Lung (tissue), 12 donors: Measurements from ENCODE around the gene DNAH10. TPM values are rescaled to one million over a fixed set of nuclear protein-coding genes. Genes with fewer than 3 reads are reported as not detected.

Experiments used
- ATAC-seq: fragments of 200-7000 bp; cut with Tn5 transposase; one replicate; pipeline ENCODE4 v1.9.1; 2020; ENCODE audit warnings: moderate number of reproducible peaks; ENCODE audit not compliant: insufficient read depth, low FRiP score
- DNase-seq, 3 donors: peaks; one replicate each; pipeline ENCODE4 v3.0.0-alpha.2; 2013 to 2017
- H3K27ac ChIP-seq, 2 donors: one replicate each; pipeline ENCODE4 v1.5.1; 2013; ENCODE audit warnings: mild to moderate bottlenecking in 2 of 2, moderate library complexity in 2 of 2, control low read depth in 1 of 2, inconsistent platforms in 1 of 2, low read depth in 1 of 2, low read length in 1 of 2
- H3K27me3 ChIP-seq, 3 donors: one replicate each; pipeline ENCODE4 v1.5.1; 2013; ENCODE audit warnings: low read length in 2 of 3; ENCODE audit not compliant: control insufficient read depth in 3 of 3, insufficient read depth in 3 of 3
- H3K36me3 ChIP-seq, 4 donors: one replicate each; pipeline ENCODE4 v1.5.1; 2013; ENCODE audit warnings: low read length in 4 of 4, mild to moderate bottlenecking in 1 of 4, moderate library complexity in 1 of 4; ENCODE audit not compliant: control insufficient read depth in 4 of 4, insufficient read depth in 4 of 4
- H3K4me1 ChIP-seq, 5 donors: one replicate each; pipeline ENCODE4 v1.5.1; 2013; ENCODE audit warnings: low read length in 5 of 5, mild to moderate bottlenecking in 2 of 5, moderate library complexity in 1 of 5; ENCODE audit not compliant: control insufficient read depth in 5 of 5, insufficient read depth in 5 of 5
- H3K4me3 ChIP-seq: one replicate; pipeline ENCODE4 v1.5.1; 2013; ENCODE audit warnings: mild to moderate bottlenecking, control low read depth, moderate library complexity
- H3K9ac ChIP-seq, 2 donors: one replicate each; pipeline ENCODE4 v1.5.1; 2013; ENCODE audit warnings: low read length in 2 of 2, control low read depth in 1 of 2; ENCODE audit not compliant: insufficient read depth in 1 of 2
- H3K9me3 ChIP-seq, 4 donors: one replicate each; pipeline ENCODE4 v1.5.1; 2013; ENCODE audit warnings: low read length in 3 of 4, mild to moderate bottlenecking in 1 of 4, moderate library complexity in 1 of 4; ENCODE audit not compliant: control insufficient read depth in 4 of 4, insufficient read depth in 3 of 4
- WGBS, 2 donors: extraction: QIAGEN DNeasy Blood & Tissue Kit; methylation state at CpG; one replicate each; pipeline ENCODE4 v1.1.7; 2013; 5-methylcytosine and 5-hydroxymethylcytosine counted together
- polyA plus RNA-seq, 2 donors: library from polyadenylated mRNA; stranded (reverse); fragments of 200-250 nt; gene quantifications; one replicate each; pipeline ENCODE4 v1.2.1, GENCODE V29; 2013
- total RNA-seq, 2 donors: library from RNA; depleted of rRNA in 1 of 2; stranded (reverse); fragments of >200 nt in 1 of 2; gene quantifications; one replicate each; pipeline ENCODE4 v1.2.1, GENCODE V29; 2014 to 2021
- TF ChIP-seq, protein P1 (sequence below): IDR thresholded peaks from 2 replicates; pipeline ENCODE4 v1.5.1; 2012; ENCODE audit warnings: mild to moderate bottlenecking; ENCODE audit errors: control extremely low read depth, extremely low read depth
- donor health status: control.
- donor health status: control.
- donor health status: Bipolar disorder and iron deficiency.
- donor health status: healthy.
- donor health status: DM: yes; HTN: yes; CAD: no.

Gene DNAH10
- total and polyA plus RNA-seq, 4 donors: 2.0 to 21.7 (median 9.1) TPM

DNA sequence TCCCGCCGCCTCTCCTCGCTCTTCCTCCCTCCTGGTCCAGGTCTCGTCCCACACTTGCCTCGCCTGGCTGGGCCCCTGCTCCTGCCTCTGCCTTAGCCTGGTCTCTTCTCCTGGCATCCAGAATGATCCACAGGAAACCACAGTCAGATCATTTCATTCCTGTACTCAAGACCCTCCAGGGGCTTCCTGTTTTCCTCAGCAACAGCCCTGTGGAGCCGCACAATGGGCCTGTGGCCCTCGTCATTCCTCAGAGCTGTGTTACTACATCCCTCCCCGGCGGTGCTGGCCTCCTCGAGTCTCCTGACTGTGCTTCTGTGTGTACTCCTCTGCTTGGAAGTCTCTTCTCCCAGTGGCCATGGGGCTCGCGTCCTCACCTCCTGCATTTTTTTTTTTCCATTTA is 29.9 kb upstream of the DNAH10 start:
- ATAC-seq: no peak
- TF ChIP-seq, protein P1, sequence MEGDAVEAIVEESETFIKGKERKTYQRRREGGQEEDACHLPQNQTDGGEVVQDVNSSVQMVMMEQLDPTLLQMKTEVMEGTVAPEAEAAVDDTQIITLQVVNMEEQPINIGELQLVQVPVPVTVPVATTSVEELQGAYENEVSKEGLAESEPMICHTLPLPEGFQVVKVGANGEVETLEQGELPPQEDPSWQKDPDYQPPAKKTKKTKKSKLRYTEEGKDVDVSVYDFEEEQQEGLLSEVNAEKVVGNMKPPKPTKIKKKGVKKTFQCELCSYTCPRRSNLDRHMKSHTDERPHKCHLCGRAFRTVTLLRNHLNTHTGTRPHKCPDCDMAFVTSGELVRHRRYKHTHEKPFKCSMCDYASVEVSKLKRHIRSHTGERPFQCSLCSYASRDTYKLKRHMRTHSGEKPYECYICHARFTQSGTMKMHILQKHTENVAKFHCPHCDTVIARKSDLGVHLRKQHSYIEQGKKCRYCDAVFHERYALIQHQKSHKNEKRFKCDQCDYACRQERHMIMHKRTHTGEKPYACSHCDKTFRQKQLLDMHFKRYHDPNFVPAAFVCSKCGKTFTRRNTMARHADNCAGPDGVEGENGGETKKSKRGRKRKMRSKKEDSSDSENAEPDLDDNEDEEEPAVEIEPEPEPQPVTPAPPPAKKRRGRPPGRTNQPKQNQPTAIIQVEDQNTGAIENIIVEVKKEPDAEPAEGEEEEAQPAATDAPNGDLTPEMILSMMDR: no peak
- H3K4me1 ChIP-seq: no peaks in the 10 kb centered on the region
- peaks cover 21 to 41% (median 26%) of the 10 kb centered on the region in 4 donors for H3K36me3 ChIP-seq
- WGBS, 2 donors: 88 to 91% methylated on average over 12 of the region's 12 CpGs
- DNase-seq: no peak
- no peaks in the 10 kb centered on the region for H3K27me3 ChIP-seq
- no peak overlapping the region for H3K4me3 ChIP-seq
- H3K9me3 ChIP-seq: no peaks in the 10 kb centered on the region
- no peak overlapping the region for H3K9ac ChIP-seq
- no peak overlapping the region for H3K27ac ChIP-seq

DNA sequence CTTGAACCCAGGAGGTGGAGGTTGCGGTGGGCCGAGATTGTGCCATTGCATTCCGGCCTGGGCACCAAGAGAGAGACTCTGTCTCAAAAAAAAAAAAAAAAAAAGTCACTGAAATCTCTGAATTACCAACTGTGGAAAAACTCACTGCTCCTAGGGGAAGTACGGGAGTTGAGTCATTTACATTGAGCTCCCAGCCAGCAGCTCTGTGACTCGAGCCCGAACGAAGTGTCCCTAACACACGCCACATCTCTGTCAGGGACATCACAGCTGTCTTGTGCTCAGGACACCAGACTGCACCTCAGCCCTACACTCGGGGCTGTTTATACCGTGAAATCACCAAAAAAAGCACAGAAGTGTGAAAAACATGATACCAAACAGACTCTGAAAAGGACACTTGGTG is 28.9 kb upstream of the DNAH10 start:
- H3K4me1 ChIP-seq: no peaks in the 10 kb centered on the region
- DNase-seq (no peak), ATAC-seq (no peak)
- H3K9ac ChIP-seq: no peak overlapping the region
- 89 to 96% methylated on average over 10 of the region's 10 CpGs for WGBS, 2 donors
- no peak overlapping the region for H3K27ac ChIP-seq
- H3K9me3 ChIP-seq: no peaks in the 10 kb centered on the region
- TF ChIP-seq, protein P1: no peak
- peaks cover 14 to 41% (median 26%) of the 10 kb centered on the region in 4 donors for H3K36me3 ChIP-seq
- no peak overlapping the region for H3K4me3 ChIP-seq
- H3K27me3 ChIP-seq: no peaks in the 10 kb centered on the region

DNA sequence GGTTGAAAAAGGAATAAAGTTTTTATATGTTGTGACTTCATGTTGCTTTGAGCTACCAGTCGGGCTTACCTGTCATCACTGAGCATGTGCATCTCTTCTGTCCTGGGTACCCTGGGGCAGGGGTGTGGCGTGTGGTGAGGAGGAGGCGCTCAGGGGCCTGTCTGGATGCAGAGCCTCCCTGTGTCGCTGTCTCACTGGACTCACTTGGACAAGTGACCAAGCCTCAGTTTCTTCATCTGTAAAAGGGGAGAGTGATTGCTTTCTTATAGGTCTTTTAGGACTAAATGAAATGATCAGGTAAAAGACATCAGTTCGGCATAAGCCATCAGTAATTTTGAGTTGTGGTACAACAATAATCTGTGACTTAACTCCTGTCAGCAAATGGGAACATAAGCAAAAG is 27.8 kb upstream of the DNAH10 start:
- H3K27me3 ChIP-seq: no peaks in the 10 kb centered on the region
- peaks cover 11 to 39% (median 22%) of the 10 kb centered on the region in 4 donors for H3K36me3 ChIP-seq
- H3K4me1 ChIP-seq: no peaks in the 10 kb centered on the region
- TF ChIP-seq, protein P1: no peak
- no peaks in the 10 kb centered on the region for H3K9me3 ChIP-seq
- no peak overlapping the region for H3K4me3 ChIP-seq
- no peak overlapping the region for H3K9ac ChIP-seq
- no peak for DNase-seq
- ATAC-seq: no peak
- 88 to 89% methylated on average over 5 of the region's 5 CpGs for WGBS, 2 donors
- H3K27ac ChIP-seq: no peak overlapping the region

DNA sequence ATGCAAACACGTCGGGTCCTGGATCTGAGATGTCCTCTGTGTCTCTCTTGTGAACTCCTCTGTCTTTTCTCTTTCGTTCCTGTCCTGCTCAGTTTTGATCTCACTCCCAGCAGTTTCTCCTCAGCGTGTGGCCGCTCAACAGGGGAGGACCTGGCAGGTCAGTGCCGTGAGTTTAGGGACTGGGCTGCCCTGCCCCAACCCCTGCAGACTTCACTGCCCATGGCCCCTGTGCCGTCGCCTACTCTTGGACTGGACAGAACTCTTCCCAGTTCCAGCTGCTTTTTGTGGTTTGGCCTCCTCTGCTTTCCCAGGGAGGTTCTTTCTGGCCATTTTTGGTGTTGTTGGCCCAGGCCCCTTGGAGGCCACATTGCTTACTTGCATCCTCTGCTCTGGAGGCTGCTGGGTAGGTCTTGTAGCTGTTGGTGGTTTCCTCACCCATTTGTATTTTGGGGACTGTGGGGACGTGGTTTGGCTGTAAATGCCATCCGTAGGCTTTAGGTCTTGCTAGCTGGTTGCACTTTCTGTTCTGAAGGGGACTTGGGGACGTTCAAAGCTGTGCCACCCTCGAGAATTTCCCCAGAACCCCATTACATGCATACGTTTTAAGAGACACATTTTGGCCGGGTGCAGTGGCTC is 20.0 kb upstream of the DNAH10 start:
- 78 to 85% methylated on average over 14 of the region's 14 CpGs for WGBS, 2 donors
- no peak for DNase-seq
- Histone ChIP-seq H3K9me3 (no peaks in the 10 kb centered on the region), H3K36me3 (peaks cover 6 to 27% (median 22%) of the 10 kb centered on the region in 4 donors), H3K4me3 (no peak overlapping the region), H3K27ac (no peak overlapping the region), H3K27me3 (no peaks in the 10 kb centered on the region), H3K9ac (no peak overlapping the region), H3K4me1 (peaks cover 0 to 2% (median 0%) of the 10 kb centered on the region in 5 donors)
- no peak for ATAC-seq
- TF ChIP-seq, protein P1: no peak
